GM06990 (cell line): ENCODE results near the gene BACH2.

Source experiments
- DNase-seq: peaks from one replicate; pipeline ENCODE4 v3.0.0-alpha.2; 2011; ENCODE audit not compliant: insufficient read length; ENCODE audit errors: extremely low read depth
- H3K27me3 ChIP-seq: replicated peaks from 2 replicates; pipeline ENCODE4 v1.6.0; 2011; ENCODE audit warnings: low read length; ENCODE audit not compliant: control insufficient read depth, insufficient read depth
- H3K36me3 ChIP-seq: 2 replicates; pipeline ENCODE4 v1.5.1; 2011; ENCODE audit warnings: low read length; ENCODE audit not compliant: control insufficient read depth, insufficient read depth
- H3K4me3 ChIP-seq: replicated peaks from 2 replicates; pipeline ENCODE4 v1.5.1; 2011; ENCODE audit warnings: low read depth, mild to moderate bottlenecking, control low read depth, low read length
- CTCF ChIP-seq: IDR thresholded peaks from 2 replicates; pipeline ENCODE4 v1.5.1; 2011; ENCODE audit warnings: low read length, control low read depth, mild to moderate bottlenecking, inconsistent platforms; ENCODE audit not compliant: insufficient read depth, poor library complexity, severe bottlenecking

Gene BACH2

GRCh38 chr6:89987140-89987539 lies 309.5 kb downstream of the BACH2 start:
- no peak for TF ChIP-seq CTCF
- Histone ChIP-seq H3K4me3 (no peak overlapping the region), H3K27me3 (peaks cover 4% of the 10 kb centered on the region; the same call in 1 of the 2 replicates), H3K36me3 (no peaks in the 10 kb centered on the region)
- no peak for DNase-seq

GRCh38 chr6:89986650-89987074 lies 310.0 kb downstream of the BACH2 start:
- peaks cover 4% of the 10 kb centered on the region for H3K27me3 ChIP-seq
- no peaks in the 10 kb centered on the region for H3K36me3 ChIP-seq
- H3K4me3 ChIP-seq = no peak overlapping the region
- DNase-seq = no peak
- no peak for TF ChIP-seq CTCF

- no peak for DNase-seq
- H3K4me3 ChIP-seq = no peak overlapping the region
- TF ChIP-seq CTCF = no peak
- no peaks in the 10 kb centered on the region for H3K36me3 ChIP-seq
- H3K27me3 ChIP-seq = peaks cover 4% of the 10 kb centered on the region
Observed at GRCh38 chr6:89985751-89986493, 310.7 kb downstream of the BACH2 start.

GRCh38 chr6:89984926-89985750 lies 311.5 kb downstream of the BACH2 start:
- Histone ChIP-seq H3K27me3 (peaks cover 4% of the 10 kb centered on the region), H3K36me3 (no peaks in the 10 kb centered on the region), H3K4me3 (no peak overlapping the region)
- no peak for DNase-seq
- no peak for TF ChIP-seq CTCF

- TF ChIP-seq CTCF = no peak
- Histone ChIP-seq H3K27me3 (no peaks in the 10 kb centered on the region; the same call in 1 of the 2 replicates), H3K4me3 (no peak overlapping the region), H3K36me3 (no peaks in the 10 kb centered on the region)
- no peak for DNase-seq
Observed at GRCh38 chr6:89980353-89980752, 316.3 kb downstream of the BACH2 start.
